Activated CD4-positive, alpha-beta T cell treated with anti-CD3 and anti-CD28 coated beads, Interleukin-2, Interleukin-6, amounts not matched to agents 100 ng/mL and 50 ng/mL, durations not matched to agents 16 hours and 8 hours (primary cell): ENCODE data around the gene SYCE3.
"Not testable (repeated sequence)": the region's sequence is repeated elsewhere in the genome, so short reads cannot be mapped to it uniquely, and the experiment has no call there.

Experiments used
- DNase-seq: peaks from one replicate; pipeline ENCODE4 v3.0.0-alpha.2; 2020

Gene SYCE3

GRCh38 chr22:50529416-50529896 lies 33.3 kb downstream of the SYCE3 start:
- no peak for DNase-seq

DNA sequence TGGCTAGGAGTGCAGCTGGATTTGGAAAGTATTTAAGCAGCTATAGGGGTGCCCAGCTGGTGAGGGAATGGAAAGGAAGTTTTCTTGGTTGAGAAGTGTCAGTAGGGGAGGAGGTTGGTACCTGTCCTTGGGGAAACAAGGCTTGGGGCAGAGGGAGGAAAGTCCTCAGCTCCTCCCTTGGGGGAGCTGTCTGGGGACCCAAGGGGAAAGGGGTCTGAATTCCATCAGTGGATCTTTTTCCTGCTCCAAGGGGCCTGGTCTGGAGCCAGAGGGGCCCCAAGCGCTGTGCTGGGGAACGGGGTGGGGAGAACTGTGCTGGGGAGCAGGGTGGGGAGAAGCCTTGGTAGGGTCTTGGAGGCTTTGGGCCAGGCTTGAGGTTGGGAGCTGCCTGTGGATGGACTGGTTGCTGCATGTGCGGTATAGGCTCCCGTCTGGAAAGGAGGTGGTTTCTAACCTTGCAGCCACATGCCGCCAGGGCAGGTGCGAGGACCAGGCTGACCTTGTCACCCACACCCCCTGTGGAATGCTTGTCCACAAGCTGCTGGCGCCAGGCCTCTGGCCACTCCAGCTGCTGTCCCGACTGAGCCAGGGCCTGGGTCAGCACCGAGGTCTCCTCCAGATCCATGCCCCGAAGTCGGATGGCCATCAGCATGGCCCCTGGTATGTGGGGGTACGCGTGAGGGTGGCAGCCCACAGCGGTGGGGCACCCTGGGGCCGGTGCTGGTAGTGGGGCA lies 33.9 kb downstream of the SYCE3 start:
- peak; percentile 26 for DNase-seq

DNA sequence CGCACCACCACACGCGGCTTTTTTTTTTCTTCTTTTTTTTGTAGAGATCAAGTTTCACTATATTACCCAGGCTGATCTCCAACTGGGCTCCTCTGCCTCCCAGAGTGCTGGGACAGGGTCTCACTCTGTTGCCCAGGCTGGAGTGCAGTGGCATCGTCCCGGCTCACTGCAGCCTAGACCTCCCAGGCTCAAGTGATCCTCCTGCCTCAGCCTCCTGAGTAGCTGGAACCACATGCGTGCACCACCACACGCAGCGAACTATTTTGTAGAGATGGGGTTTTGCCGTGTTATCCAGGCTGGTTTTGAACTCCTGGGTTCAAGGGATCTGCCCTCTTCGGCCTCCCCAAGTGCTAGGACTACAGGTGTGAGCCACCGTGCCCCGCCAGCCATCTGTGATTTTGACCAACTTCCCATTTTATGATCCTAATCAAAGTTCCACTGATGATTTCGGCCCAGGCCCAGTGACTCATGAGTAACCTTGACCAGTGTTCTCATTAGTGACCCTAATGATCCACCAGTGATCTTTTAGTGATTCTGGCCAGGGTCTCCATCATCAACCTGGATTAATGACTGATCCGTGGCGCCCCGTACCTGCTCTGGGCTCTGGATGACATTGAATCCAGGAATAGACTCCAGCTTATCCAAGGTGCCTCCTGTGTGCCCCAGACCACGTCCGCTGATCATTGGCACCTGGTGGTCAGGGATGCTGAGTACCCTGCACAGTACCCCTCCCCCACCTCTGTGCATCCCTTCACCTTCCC lies 34.6 kb downstream of the SYCE3 start:
- DNase-seq, result no peak

DNA sequence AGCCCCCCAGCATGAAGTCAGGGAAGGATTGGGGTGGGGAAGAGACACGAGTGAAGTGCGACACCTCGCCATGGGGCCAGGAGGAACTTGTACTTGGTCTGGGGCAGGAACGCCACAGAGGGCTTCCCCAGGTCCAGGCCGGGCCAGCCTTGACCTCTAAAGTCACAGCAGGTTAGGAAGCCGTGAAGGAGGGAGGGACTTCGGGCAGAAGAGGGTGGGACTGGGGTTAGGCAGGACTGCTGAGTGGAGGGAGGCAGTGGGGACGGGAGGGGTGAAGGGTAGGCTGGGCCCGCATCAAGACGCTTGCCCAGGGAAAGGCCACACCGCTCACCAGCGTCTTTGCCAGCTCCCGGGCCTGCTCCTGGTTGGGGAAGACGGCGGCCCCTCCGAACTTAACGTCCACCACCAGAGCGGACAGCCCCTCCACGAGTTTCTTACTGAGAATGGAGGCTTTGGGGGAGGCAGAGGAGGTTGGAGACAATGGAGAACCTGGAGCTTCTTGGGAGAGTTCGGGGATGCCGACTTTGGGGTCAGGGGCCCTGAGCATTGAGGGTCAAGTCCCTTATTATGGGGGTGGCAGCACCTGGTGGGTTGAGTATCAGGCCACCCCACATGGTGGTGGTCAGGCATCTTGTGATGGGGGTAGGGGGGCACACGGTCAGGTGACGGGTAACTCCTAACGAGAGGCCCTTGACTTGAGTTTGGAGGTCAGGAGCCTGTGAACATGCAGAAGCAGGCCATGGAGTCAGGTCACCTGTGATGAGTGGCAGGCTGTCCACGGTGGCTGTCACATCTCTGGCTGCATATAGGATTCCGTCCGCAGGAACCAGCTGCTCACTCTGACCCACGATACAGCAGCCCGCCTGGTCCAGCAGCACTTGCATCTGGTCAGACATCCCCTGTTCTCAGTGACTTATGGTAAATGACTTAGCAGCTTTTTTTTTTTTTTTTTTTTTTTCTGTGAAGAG lies 35.6 kb downstream of the SYCE3 start:
- peak; percentile 81 for DNase-seq

- DNase-seq, result peak; percentile 92
These were observed 36.4 kb downstream of the SYCE3 start for GRCh38 chr22:50526108-50526833.

DNA sequence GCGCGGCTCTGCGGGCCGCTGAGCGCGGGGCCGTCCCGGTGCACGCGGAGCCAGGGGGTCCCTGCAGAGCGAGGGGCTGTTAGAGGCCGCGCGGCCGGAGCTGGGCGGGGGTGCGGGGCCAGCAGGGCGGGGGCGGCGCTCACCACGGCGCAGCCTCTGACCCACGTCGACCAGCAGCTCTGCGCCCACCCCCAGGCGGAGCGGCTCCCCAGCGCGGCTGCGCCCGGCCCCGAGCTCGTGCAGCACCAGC lies 36.9 kb downstream of the SYCE3 start:
- no peak for DNase-seq

- DNase-seq, result peak; percentile 99
These were observed 37.4 kb downstream of the SYCE3 start, which contains the start of gene SCO2 for GRCh38 chr22:50525104-50525857. TSS of gene SCO2 (minus strand) at chr22:50525598. CDS start at chr22:50524411, 1,187 bp downstream.

DNA sequence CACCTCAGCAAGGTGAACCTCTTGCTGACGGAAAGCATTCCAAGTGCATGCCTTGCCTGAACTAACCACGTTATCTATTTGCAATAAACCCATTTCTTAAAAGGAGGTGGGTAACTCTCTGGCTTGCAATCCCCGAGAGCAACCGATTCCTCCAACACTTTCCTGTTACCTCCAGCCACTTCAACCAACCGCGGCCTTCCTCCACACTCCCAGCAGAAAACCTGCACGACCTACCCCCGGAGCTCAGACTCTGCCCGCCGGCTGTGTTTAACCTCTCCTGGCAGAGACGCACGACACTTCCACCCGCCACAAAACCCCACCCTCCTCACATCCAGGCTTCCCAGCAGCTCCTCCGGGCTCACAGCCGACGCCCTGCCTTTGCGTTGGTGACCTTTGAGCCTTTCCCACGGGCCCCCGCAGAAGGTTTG lies 38.0 kb downstream of the SYCE3 start:
- no peak for DNase-seq

DNA sequence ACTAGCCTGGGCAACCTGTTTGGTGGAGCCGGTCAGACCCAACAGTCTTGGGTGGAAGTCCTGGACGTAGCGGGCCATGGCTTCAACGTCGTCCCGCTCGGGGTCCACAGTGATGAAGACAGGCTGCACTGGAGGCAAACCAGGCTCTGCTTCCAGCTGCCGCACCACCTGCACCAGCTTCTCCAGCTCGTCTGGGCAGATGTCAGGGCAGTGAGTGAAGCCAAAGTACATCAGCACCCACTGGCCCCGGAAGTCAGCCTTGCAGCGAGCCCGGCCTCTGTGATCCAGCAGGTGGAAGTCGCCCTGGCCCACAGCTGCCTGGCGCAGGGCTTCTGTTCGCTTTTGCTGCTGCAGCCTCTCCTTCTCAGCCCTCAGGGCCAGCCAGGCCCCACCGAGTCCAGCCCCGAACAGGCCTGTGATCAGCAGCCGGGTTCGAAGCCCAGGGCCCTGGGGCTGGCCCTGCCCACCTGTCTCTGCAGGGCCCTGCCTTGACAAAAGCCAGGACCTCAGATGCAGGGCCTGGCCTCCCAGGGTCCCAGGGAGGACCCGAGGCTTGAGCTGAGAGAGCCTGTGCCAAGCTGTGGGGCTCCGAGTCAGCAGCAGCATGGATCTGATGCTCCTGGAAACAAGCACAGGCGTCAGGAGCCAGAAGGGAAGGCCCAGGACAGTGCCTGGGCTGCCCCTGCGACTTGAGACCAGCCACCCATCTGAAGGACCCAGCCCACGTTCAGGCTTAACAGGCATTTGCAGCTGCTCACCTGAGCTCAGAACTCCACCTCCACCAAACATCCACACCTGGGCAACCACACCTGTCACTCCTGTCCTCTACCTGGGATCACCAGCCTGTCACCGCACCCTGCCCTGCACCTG lies 38.7 kb downstream of the SYCE3 start:
- no peak for DNase-seq

GRCh38 chr22:50523458-50523805 lies 39.3 kb downstream of the SYCE3 start:
- no peak for DNase-seq

DNA sequence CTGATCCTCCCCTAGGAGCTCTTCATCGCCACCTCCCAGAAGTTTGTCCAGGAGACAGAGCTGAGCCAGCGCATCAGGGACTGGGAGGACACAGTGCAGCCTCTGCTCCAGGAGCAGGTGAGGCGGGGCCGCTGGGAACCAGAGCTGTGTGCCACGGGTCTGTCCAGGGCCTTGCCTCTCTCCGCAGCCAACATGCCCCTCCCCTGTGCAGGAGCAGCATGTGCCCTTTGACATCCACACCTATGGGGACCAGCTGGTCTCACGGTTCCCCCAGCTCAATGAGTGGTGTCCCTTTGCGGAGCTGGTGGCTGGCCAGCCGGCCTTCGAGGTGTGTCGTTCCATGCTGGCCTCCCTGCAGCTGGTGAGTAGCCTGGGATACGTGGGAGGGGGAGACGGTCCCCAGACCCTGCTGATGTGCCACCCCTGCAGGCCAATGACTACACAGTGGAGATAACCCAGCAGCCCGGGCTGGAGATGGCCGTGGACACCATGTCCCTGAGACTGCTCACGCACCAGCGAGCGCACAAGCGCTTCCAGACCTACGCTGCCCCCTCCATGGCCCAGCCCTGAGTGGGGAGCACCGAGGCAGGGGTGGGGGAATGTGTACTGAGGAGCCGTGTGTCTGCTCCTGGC lies 39.8 kb downstream of the SYCE3 start:
- DNase-seq, result no peak

DNA sequence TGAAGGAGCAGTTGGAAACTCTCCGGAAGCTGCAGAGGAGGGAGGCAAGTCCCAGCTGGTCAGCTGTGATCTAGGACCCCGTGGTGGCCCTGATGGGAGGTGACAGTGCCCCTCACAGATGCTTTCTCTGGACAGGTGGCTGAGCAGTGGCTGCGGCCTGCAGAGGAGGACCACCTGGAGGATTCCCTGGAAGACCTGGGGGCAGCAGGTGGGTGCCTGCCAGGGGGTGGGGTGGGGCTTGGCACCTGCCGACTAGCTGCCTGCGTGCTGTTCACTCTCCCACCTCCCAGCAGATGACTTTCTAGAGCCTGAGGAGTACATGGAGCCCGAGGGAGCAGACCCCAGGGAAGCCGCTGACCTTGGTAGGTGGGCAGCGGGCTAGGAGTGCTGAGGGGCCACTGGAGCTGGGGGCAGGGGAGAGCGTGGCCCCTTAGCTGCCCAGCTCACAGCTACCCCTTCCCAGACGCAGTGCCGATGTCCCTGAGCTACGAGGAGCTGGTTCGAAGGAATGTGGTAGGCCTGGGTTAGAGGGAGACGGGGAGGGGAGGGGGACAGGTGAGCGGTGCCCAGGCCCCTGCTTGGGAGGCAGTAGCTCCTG lies 40.4 kb downstream of the SYCE3 start:
- DNase-seq, result no peak

DNA sequence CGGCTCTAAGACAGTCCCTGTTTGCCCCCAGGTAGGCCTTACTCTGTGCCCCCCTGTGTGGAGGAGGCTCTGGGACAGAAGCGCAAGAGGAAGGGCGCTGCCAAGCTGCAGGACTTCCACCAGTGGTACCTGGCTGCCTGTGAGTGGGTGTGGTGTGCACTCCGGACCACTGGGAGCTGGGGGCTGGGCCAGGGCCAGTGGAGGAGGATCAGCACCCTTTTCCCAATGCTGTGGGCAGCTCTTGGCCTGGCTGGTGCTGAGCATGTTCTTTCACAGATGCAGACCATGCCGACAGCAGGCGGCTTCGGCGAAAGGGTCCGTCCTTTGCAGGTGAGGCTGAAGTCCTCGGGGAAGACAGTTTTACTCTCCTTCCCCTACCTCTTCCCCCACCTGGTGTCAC lies 41.0 kb downstream of the SYCE3 start:
- no peak for DNase-seq

DNA sequence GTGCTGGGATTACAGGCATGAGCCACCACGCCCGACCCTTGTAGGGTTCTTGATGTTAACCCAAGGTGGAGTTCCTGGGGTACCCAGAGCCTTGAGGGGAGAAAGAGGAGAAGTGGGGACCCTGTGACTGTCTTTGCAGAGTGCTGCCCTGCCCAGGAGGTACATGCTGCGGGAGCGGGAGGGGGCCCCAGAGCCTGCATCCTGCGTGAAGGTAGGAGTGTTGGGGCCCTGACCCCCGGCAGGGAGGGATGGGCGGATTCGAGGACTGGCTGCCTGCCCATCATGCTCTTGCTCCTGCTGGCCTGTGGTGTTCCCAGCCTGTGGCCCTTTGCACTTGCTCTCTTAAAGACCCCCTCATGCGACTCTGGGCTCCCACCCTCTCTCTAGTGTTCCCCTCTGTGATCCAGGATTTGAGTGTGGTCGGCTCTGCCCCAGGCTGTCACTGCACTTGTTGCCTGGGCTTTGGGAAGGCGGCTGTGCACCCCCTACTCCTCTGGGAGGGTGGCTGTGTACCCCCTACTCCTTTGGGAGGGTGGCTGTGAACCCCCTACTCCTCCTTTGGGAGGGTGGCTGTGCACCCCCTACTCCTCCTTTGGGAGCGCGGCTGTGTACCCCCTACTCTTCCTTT lies 41.8 kb downstream of the SYCE3 start:
- no peak for DNase-seq

DNA sequence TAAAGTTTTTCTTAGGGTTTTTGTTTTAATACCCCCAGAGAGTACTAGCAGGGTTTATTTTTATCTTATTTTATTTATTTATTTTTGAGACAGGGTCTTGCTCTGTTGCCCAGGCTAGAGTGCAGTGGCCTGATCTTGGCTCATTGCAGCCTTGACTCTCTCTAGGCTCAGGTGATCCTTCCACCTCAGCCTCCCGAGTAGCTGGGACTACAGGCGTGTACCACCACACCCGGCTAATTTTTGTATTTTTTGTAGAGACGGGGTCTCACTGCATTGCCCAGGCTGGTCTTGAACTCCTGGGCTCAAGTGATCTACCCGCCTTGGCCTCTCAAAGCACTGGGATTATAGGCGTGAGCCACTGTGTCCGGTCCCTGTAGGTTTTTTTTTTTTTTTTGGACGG lies 42.5 kb downstream of the SYCE3 start:
- not testable (repeated sequence) for DNase-seq

GRCh38 chr22:50519151-50519550 lies 43.6 kb downstream of the SYCE3 start:
- no peak for DNase-seq

GRCh38 chr22:50518606-50519005 lies 44.1 kb downstream of the SYCE3 start:
- DNase-seq, result no peak

DNA sequence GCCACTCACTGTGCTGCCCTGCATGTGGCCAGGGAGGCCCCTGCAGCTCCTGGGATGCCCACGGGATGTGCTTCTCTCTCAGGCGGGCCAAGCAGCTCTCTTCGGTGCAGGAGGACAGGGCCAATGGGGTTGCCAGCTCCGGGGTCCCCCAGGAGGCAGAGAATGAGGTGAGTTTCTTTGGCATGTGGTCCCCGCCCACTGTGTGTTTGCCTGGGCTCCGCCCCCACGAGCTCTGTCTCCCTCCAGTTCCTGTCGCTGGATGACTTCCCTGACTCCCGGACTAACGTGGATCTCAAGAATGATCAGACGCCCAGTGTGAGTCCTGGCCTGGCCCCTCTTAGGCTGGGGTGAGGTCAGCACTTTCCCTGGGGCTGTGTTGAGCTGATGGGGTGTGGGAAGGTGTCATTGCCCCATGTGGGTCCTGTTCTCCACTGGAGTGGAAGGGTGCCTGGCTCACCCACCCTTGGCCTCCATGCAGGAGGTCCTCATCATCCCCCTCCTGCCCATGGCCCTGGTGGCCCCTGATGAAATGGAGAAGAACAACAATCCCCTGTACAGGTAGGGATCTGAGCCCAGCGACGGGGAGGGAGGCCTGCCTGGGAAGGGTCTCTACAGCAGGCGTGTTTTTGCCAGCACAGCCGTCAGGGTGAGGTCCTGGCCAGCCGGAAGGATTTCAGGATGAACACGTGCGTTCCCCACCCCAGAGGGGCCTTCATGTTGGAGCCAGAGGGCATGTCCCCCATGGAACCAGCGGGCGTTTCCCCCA lies 45.0 kb downstream of the SYCE3 start:
- DNase-seq, result no peak

GRCh38 chr22:50516891-50517290 lies 45.8 kb downstream of the SYCE3 start:
- DNase-seq, result no peak
